ENCODE measurements around the gene INSM1. TPM values are rescaled to one million over a fixed set of nuclear protein-coding genes. Genes with fewer than 3 reads are reported as not detected.

Gene INSM1
- polyA plus RNA-seq, 1 of the 3 experiments (the other 2 are of a cell fraction) = not detected

- DNase-seq = no peak
- CTCF ChIA-PET = no interaction called here
- WGBS (ENCODE audit: low lambda C conversion rate) = 38% methylated on average over 4 of the region's 4 CpGs
Observed at GRCh38 chr20:20344476-20344875, 23.4 kb upstream of the INSM1 start.

More at GRCh38 chr20:20344476-20344875, 23.4 kb upstream of the INSM1 start:
- Histone ChIP-seq H2AFZ (ENCODE audit: low read depth) (no peak overlapping the region), H3K27ac (ENCODE audit: low read depth in 2 of 2, low read length in 1 of 2) (no peak overlapping the region), H3K9ac (no peak overlapping the region), H3K79me2 (ENCODE audit: insufficient read depth) (no peaks in the 10 kb centered on the region), H3K4me2 (no peak overlapping the region), H3K4me1 (ENCODE audit: control insufficient read depth in 1 of 2, insufficient read depth in 2 of 2, low read depth in 1 of 2, low read length in 1 of 2) (peaks cover 0 to 13% of the 10 kb centered on the region in 2 experiments; a peak in 2 of 4 replicates), H3K4me3 (ENCODE audit: low read depth in 2 of 2, low read length in 1 of 2) (no peak overlapping the region), H3F3A (replicated peaks; ENCODE audit: insufficient read depth) (no peaks in the 10 kb centered on the region), H3K27me3 (ENCODE audit: insufficient read depth) (no peaks in the 10 kb centered on the region; the same call in 1 of the 2 replicates), H3K9me3 (0 out of 2 replicates have a peak, but pooled peaks cover 4% of the 10 kb centered on the region), H3K36me3 (replicated peaks in 1 of 2; ENCODE audit: control insufficient read depth in 1 of 2, insufficient read depth in 2 of 2, low read length in 1 of 2) (no peaks in the 10 kb centered on the region), H4K20me1 (ENCODE audit: insufficient read depth) (no peaks in the 10 kb centered on the region), H3K9me2 (no peaks in the 10 kb centered on the region)
- no peak for TF ChIP-seq TCF12 (IDR thresholded peaks at IDR 0.05)
- TF ChIP-seq RFX5 (IDR thresholded peaks at IDR 0.05; ENCODE audit: low read length) = no peak
- TF ChIP-seq EZH2phosphoT487 (IDR thresholded peaks at IDR 0.05; ENCODE audit: borderline replicate concordance, low read depth) = no peak
- no peak for TF ChIP-seq YY1 (IDR thresholded peaks at IDR 0.05; ENCODE audit: low read depth)
- TF ChIP-seq CTCF (IDR thresholded peaks at IDR 0.05) = no peak
- no peak for TF ChIP-seq EP300 (IDR thresholded peaks at IDR 0.05; ENCODE audit: borderline replicate concordance in 1 of 2, low read depth in 1 of 2, low read length in 1 of 2)
- no peak for TF ChIP-seq GATA2 (CRISPR knock-in tag; IDR thresholded peaks at IDR 0.05)
- TF ChIP-seq ELF1 (IDR thresholded peaks at IDR 0.05) = no peak
- no peak for TF ChIP-seq IRF3 (IDR thresholded peaks at IDR 0.05; ENCODE audit: low read depth, low read length)
- TF ChIP-seq GABPA (IDR thresholded peaks at IDR 0.05; ENCODE audit: low read depth) = no peak
- TF ChIP-seq MEF2A (IDR thresholded peaks at IDR 0.05; ENCODE audit: borderline replicate concordance, low read depth) = no peak
- TF ChIP-seq TAF1 (IDR thresholded peaks at IDR 0.05; ENCODE audit: borderline replicate concordance, low read depth, low read length) = no peak
- TF ChIP-seq, protein P1, sequence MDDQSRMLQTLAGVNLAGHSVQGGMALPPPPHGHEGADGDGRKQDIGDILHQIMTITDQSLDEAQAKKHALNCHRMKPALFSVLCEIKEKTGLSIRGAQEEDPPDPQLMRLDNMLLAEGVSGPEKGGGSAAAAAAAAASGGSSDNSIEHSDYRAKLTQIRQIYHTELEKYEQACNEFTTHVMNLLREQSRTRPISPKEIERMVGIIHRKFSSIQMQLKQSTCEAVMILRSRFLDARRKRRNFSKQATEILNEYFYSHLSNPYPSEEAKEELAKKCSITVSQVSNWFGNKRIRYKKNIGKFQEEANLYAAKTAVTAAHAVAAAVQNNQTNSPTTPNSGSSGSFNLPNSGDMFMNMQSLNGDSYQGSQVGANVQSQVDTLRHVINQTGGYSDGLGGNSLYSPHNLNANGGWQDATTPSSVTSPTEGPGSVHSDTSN (IDR thresholded peaks at IDR 0.05) = no peak
- no peak for TF ChIP-seq MXI1 (IDR thresholded peaks at IDR 0.05; ENCODE audit: low read depth, low read length)
- TF ChIP-seq, protein P2, sequence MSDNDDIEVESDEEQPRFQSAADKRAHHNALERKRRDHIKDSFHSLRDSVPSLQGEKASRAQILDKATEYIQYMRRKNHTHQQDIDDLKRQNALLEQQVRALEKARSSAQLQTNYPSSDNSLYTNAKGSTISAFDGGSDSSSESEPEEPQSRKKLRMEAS (IDR thresholded peaks at IDR 0.05; ENCODE audit: low read depth) = no peak
- no peak for TF ChIP-seq POLR2AphosphoS5 (IDR thresholded peaks at IDR 0.05; ENCODE audit: low read depth, low read length)
- no peak for TF ChIP-seq SMC3 (IDR thresholded peaks at IDR 0.05; ENCODE audit: low read depth, low read length)
- POLR2A ChIA-PET = no interaction called here

Data from SK-N-SH (cell line).